ENCODE results near the gene BEAN1. TPM values are rescaled to one million over a fixed set of nuclear protein-coding genes. Genes with fewer than 3 reads are reported as not detected.
"Not testable (repeated sequence)": the region's sequence is repeated elsewhere in the genome, so short reads cannot be mapped to it uniquely, and the experiment has no call there.

Gene BEAN1
- total and polyA plus RNA-seq, 12 donors, result 0.26 to 9.6 (median 2.0) TPM

DNA sequence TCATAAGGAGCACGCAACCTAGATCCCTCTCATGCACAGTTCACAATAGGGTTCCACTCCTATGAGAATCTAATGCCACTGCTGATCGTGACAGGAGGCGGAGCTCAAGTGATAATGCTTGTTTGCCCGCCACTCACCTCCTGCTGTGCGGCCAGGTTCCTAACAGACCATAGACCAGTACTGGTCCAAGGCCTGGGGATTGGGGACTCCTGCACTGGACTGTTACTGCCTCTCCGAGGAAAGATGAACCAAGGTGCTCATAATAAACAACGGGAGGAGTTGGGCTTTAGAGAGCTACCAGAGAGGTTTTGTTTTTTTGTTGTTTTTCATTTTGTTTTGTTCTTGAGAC, 64.6 kb downstream of the BEAN1 start:
- Histone ChIP-seq H3K4me1 (peaks cover 0 to 18% (median 11%) of the 10 kb centered on the region in 9 donors), H3K27ac (no peak overlapping the region), H3K4me3 (no peak overlapping the region), H3K9me3 (peaks cover 0 to 5% (median 0%) of the 10 kb centered on the region in 11 donors), H3K27me3 (no peaks in the 10 kb centered on the region), H3K36me3 (peaks cover 0 to 2% (median 0%) of the 10 kb centered on the region in 9 donors)
- intact Hi-C loops (cut with DNase I), result no loop called here
- ATAC-seq (no peak), DNase-seq (no peak)
- WGBS, 2 donors, result 90 to 92% methylated on average over 7 of the region's 7 CpGs
- TF ChIP-seq, protein P1, sequence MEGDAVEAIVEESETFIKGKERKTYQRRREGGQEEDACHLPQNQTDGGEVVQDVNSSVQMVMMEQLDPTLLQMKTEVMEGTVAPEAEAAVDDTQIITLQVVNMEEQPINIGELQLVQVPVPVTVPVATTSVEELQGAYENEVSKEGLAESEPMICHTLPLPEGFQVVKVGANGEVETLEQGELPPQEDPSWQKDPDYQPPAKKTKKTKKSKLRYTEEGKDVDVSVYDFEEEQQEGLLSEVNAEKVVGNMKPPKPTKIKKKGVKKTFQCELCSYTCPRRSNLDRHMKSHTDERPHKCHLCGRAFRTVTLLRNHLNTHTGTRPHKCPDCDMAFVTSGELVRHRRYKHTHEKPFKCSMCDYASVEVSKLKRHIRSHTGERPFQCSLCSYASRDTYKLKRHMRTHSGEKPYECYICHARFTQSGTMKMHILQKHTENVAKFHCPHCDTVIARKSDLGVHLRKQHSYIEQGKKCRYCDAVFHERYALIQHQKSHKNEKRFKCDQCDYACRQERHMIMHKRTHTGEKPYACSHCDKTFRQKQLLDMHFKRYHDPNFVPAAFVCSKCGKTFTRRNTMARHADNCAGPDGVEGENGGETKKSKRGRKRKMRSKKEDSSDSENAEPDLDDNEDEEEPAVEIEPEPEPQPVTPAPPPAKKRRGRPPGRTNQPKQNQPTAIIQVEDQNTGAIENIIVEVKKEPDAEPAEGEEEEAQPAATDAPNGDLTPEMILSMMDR (IDR thresholded peaks at IDR 0.05), result no peak

DNA sequence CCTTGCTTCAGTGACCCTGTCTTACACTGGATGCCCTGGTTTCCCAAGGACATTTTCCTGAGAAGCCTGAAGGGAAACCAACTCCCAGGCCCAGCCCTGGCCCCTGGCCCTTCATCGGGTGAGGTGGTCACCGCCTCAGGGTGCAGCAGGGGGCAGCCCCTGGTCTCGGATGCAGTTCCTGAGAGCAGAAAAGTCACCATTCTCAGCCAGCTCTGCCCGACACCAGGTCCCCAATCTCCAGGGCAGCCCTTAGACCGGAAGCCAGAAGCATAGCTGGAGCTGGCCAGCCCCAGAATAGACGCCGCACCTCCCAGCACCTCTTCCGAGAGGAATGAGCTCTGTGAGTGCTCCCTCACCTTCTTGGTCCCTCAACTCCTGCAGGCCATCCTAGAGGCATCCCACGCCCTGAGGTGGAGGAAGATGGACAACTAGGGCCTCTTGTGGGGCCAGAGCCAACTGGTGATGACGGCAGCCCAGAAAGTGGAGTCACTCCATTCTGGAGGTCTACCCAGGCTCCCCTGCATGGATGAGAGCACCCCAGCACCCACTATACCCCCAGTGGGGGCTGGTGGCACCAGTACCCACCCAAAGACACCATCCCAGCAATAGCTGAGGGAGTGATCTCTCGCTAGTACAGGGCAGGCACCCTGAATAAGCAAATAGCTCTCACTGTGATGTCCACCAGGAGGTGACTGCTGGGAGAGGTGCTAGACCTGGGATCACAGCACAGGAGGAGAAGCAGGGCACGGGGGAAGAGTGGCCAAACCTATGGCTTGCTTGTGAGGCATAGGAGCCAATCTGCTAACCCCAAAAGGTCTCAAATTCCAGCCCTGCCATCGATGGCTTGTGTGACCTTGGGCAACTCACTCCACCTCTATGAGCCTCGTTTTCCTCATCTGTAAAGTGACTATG, 66.7 kb downstream of the BEAN1 start:
- ATAC-seq (peak in 3 of 8 donors; percentile 6 to 34 (median 12)), DNase-seq (no peak)
- no peak overlapping the region for H3K27ac ChIP-seq
- H3K27me3 ChIP-seq, result no peaks in the 10 kb centered on the region
- 93 to 95% methylated on average over 14 of the region's 14 CpGs for WGBS, 2 donors
- no peaks in the 10 kb centered on the region for H3K36me3 ChIP-seq
- TF ChIP-seq, protein P1 (IDR thresholded peaks at IDR 0.05), result no peak
- peaks cover 0 to 6% (median 0%) of the 10 kb centered on the region in 9 donors for H3K4me1 ChIP-seq
- intact Hi-C loops (cut with DNase I), result no loop called here
- H3K4me3 ChIP-seq, result no peak overlapping the region
- H3K9me3 ChIP-seq, result peaks cover 0 to 4% (median 0%) of the 10 kb centered on the region in 11 donors

DNA sequence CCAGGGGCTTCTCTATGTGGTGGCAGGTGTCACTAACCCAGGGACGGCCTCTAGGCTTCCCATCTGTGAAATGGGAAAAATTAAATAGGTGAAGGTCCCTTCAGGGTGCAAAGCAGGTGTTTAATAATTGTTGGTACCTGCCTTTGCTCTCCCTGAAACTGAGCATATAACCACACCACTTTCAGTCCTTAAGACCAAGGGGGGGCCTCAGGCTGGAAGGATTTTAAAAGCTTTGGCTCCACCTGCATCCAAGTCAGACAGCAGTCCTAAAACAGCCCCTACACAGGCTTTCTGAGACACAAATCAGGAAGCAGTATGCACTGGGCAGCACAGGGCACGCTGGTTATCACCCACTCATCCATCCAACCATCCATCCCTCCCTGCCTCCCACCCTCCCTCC, 67.8 kb downstream of the BEAN1 start:
- Histone ChIP-seq H3K36me3 (no peaks in the 10 kb centered on the region), H3K27me3 (no peaks in the 10 kb centered on the region), H3K27ac (no peak overlapping the region), H3K4me3 (no peak overlapping the region), H3K9me3 (peaks cover 0 to 3% (median 0%) of the 10 kb centered on the region in 11 donors), H3K4me1 (peaks cover 0 to 6% (median 0%) of the 10 kb centered on the region in 9 donors)
- intact Hi-C loops (cut with DNase I), result no loop called here
- TF ChIP-seq, protein P1 (IDR thresholded peaks at IDR 0.05), result no peak
- 95 to 98% methylated on average over 2 of the region's 2 CpGs for WGBS, 2 donors
- ATAC-seq (no peak), DNase-seq (no peak)

DNA sequence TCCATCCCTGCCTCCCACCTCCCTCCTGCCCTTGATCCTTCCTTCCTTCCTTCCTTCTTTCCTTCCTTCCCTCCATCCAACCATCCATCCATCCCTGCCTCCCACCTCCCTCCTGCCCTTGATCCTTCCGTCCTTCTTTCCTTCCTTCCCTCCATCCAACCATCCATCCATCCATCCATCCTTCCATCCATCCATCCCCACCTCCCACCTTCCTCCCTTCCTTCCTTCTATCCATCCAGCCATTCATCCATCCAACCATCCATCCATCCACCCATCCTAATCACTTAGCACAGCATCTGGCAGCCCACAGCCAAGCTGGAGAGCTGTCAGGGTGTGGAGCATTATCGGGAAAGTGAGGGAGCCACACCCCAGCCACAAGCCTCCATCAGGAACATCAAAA, 68.3 kb downstream of the BEAN1 start:
- TF ChIP-seq, protein P1 (IDR thresholded peaks at IDR 0.05), result no peak
- WGBS, 2 donors, result 94 to 96% methylated on average over 2 of the region's 2 CpGs
- Histone ChIP-seq H3K9me3 (peaks cover 0 to 3% (median 0%) of the 10 kb centered on the region in 11 donors), H3K36me3 (no peaks in the 10 kb centered on the region), H3K27ac (no peak overlapping the region), H3K4me1 (peaks cover 0 to 6% (median 0%) of the 10 kb centered on the region in 9 donors), H3K27me3 (no peaks in the 10 kb centered on the region), H3K4me3 (no peak overlapping the region)
- intact Hi-C loops (cut with DNase I), result no loop called here
- DNase-seq (no peak), ATAC-seq (no peak)

DNA sequence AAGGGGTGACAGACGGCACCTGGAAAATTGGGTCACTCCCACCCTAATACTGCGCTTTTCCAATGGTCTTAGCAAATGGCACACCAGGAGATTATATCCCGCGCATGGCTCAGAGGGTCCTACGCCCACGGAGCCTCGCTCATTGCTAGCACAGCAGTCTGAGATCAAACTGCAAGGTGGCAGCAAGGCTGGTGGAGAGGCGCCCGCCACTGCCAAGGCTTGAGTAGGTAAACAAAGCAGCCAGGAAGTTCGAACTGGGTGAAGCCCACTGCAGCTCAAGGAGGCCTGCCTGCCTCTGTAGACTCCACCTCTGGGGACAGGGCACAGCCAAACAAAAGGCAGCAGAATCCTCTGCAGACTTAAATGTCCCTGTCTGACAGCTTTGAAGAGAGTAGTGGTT, 69.1 kb downstream of the BEAN1 start:
- H3K27ac ChIP-seq; H3K36me3 ChIP-seq; ATAC-seq; H3K4me1 ChIP-seq; H3K4me3 ChIP-seq; H3K9me3 ChIP-seq; DNase-seq; H3K27me3 ChIP-seq; intact Hi-C loops (cut with DNase I): not testable (repeated sequence)
- whole genome bisulfite sequencing, 2 donors, result 98% methylated on average over 5 to 6 of the region's 10 CpGs

DNA sequence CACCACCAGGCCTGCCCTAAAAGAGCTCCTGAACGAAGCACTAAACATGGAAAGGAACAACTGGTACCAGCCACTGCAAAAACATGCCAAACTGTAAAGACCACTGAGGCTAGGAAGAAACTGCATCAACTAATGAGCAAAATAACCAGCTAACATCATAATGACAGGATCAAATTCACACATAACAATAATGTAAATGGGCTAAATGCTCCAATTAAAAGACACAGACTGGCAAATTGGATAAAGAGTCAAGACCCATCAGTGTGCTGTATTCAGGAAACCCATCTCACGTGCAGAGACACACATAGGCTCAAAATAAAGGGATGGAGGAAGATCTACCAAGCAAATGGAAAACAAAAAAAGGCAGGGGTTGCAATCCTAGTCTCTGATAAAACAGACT, 70.8 kb downstream of the BEAN1 start:
- H3K4me3 ChIP-seq; intact Hi-C loops (cut with DNase I); H3K27ac ChIP-seq; DNase-seq; H3K27me3 ChIP-seq; H3K9me3 ChIP-seq; H3K36me3 ChIP-seq; ATAC-seq: not testable (repeated sequence)
- H3K4me1 ChIP-seq, result peaks cover 0 to 10% (median 7%) of the 10 kb centered on the region in 9 donors
- 83 to 88% methylated on average over 1 of the region's 2 CpGs for WGBS, 2 donors

DNA sequence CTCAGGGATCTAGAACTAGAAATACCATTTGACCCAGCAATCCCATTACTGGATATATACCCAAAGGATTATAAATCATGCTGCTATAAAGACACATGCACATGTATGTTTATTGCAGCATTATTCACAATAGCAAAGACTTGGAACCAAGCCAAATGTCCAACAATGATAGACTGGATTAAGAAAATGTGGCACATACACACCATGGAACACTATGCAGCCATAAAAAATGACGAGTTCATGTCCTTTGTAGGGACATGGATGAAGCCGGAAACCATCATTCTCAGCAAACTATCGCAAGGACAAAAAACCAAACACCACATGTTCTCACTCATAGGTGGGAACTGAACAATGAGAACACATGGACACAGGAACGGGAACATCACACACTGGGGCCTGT, 74.5 kb downstream of the BEAN1 start:
- H3K9me3 ChIP-seq; H3K27me3 ChIP-seq; DNase-seq; intact Hi-C loops (cut with DNase I); H3K27ac ChIP-seq; H3K4me3 ChIP-seq; ATAC-seq; H3K36me3 ChIP-seq: not testable (repeated sequence)
- peaks cover 0 to 19% (median 16%) of the 10 kb centered on the region in 9 donors for H3K4me1 ChIP-seq
- WGBS, 2 donors, result 96 to 98% methylated on average over 4 of the region's 4 CpGs

Measured in heart right ventricle (tissue), 16 donors.